ENCODE results near the gene TMED3.

TMED3 gene

GRCh38 chr15:79310985-79311900 is at the start of gene TMED3:
Gene TMED3 (plus strand): TSS chr15:79311112. CDS start chr15:79311250, 138 bp downstream.
- DNase-seq = peak; percentile 85 to 89

DNA sequence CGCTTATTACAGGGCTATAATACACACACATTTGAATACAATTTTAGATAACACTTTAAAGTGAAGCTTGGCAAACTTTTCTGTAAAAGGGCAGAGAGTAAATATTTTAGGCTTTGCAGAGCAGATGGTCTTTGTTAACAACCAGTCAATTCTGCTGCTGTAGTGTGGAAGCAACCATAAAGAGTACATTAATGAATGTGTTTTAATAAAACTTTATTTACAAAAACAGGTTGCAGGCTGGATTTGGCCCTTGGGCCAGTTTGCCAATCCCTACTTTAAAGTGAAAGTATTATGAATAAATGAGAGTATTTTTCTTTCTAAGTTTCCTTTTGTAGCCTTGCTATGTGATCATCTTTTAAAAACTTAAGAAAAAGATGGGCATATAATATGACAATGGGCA is 49.1 kb upstream of the TMED3 start:
- no peak for DNase-seq

DNA sequence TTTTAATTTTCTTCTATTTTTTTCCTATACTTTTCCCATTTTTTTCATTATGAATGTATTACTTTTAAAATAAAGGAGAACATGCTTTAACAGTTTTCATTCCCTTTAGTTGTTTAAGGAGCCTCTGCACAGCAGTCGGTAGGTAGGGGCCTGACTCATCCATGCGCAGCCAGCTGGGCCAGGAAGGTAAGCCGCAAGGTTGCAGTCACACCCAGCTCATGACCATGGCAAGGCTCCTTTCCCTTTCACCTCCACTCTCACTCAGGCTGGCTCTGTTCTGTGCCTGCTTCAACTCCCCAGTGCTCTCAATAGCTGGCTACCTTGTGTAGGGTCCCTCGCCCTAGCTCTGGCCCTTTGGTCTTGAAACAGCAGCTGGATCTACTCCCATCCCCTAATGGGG is 45.7 kb upstream of the TMED3 start:
- DNase-seq = no peak

DNA sequence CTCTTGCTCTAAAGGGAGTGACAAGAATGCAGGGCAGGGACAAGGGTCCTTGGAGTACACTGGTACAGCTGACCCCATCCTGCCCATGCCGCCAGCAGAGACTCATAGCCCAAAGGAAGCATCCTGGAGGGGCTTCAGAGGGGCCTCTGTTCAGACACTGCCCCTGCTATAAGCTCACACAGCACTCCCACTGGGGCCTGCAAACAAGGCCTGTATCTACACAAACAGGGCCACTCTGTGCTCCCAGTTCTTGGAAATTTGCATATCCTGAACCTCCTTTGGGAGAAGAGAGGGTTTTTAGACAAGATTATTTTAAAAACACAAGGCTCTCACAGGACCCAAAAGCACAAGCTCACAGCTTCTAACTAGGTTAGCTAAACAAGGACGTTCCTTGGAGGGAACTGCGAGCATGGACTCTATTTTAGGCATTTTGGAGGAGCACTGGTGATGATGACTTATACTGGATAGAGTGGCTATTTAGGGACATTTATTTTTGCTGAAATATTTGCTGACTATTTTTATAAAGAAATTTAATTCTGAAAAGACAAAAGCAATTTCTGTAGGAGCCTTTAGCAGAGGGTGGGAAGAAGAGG is 44.8 kb upstream of the TMED3 start:
- no peak for DNase-seq

- DNase-seq = no peak
Measured at GRCh38 chr15:79282371-79283251, 28.3 kb upstream of the TMED3 start, which contains the start of gene ANKRD34C. Gene ANKRD34C (plus strand): TSS chr15:79282722. CDS start chr15:79293285, 10,563 bp downstream.

DNA sequence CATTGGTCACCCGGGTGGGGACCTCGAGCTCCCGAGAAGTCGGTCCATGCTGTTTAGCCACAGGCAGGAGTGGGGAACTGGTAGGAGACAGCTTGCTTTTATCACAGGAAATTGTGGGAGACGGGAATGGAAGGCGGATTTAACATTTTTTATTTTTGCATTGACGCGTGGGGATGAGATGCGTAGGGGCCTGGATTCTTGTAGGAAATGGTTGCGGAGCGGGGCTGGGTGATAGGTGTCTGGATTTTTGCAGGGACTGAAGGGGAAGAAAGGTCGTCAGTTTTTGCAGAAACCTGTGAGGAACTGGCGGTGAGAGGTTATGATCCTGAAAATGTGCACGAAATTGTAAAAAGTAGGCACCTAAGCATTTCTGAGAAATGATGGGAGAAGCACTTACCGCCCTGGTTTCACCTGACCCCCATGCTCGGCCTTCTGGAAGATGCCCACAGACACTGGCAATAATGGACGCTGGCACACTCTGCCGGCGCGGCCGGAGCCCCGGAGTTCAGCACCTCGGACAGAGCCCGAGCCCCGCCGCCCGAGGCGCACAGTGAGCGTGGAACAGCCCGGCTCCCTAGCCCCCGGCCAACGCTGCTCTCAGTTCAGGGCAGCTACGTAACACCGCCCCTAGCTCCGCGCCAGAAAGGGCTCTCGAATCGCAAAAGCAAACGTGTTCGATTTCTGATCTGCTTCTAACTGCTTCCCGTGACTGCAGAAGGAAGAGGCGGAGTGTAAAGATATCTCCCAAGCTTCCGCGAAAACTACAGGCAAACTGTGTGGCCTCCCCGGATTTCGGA is 27.5 kb upstream of the TMED3 start:
- peak; percentile 48 to 55 for DNase-seq

GRCh38 chr15:79290642-79291275 is 20.2 kb upstream of the TMED3 start:
- no peak for DNase-seq

DNA sequence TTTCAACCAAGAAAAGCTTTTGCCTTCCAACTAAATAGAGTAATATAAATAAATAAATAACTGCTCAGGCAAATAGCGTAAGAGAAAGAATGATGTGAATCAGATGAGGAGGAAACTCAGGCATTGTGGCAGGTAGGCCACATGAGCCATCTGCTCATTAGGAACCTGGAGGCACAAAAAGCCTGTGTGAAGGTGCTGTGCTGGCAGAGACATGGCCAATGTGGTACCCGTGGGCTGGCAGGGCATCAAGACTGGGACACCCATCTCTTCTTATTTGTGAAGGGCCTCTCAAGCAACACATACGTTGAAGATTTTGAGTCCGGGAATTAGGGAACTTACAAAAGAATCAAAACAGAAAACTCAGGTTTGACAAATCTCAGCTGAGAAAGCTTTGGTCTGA is 18.9 kb upstream of the TMED3 start:
- no peak for DNase-seq

- DNase-seq = no peak
Measured at GRCh38 chr15:79294075-79294474, 16.8 kb upstream of the TMED3 start.

GRCh38 chr15:79296583-79296982 is 14.3 kb upstream of the TMED3 start:
- DNase-seq = no peak

DNA sequence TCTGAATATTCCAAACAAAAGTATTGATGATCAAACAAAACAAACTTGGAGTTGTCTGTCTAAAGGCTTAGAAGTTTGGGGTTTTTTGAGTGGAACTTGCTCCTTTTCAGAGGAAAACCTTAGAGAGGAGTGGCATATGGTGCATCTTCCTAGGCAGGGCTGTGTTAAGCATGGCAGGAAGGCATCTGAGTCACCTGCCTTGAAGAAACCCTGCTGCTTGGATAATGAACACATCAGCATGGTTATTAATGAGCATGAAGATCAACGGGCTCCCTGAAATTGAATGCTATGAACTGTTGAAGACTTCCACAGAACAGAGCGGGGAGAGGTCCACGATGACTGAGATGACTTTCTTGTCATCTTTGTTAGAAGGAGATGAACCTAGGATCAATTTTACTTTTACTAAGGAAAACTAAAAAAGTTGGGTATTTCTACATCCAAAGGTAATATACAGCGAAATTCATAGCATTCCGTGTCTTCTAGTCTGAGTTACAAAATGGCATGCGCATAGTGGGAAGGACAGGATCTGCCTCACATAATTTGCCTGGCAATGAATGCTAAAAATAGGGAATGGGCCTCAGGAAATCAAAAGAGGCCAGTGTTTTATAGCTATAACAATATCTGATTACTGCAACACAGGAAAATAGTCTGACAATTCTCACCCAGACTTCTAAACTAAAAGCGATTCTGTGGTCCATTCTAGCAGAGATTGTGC is 11.6 kb upstream of the TMED3 start:
- DNase-seq = no peak

DNA sequence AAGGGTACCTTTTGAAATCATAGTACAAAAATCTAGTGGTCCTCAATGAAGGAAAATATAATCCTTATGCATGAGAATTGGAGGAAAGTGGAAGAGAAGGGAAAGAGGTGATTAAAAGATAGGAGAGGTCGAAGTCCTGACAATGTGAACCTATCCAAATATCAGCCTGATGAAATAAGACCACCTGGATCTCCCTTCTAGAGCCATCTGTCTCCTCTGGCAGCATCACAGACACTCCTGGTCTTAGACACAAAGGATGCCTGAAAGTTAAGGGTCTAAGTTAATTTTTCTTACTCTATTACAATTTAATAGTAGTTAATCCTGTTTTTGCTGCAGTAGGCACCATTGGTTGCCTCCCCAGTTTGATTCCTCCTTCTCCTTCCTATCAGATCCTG is 11.1 kb upstream of the TMED3 start:
- DNase-seq = no peak

GRCh38 chr15:79307251-79307650 is 3.7 kb upstream of the TMED3 start:
- DNase-seq = no peak

- DNase-seq = no peak
Measured at GRCh38 chr15:79308874-79309273, 2.0 kb upstream of the TMED3 start.

GRCh38 chr15:79310612-79310984 is 314 bp upstream of the TMED3 start:
- DNase-seq = no peak

DNA sequence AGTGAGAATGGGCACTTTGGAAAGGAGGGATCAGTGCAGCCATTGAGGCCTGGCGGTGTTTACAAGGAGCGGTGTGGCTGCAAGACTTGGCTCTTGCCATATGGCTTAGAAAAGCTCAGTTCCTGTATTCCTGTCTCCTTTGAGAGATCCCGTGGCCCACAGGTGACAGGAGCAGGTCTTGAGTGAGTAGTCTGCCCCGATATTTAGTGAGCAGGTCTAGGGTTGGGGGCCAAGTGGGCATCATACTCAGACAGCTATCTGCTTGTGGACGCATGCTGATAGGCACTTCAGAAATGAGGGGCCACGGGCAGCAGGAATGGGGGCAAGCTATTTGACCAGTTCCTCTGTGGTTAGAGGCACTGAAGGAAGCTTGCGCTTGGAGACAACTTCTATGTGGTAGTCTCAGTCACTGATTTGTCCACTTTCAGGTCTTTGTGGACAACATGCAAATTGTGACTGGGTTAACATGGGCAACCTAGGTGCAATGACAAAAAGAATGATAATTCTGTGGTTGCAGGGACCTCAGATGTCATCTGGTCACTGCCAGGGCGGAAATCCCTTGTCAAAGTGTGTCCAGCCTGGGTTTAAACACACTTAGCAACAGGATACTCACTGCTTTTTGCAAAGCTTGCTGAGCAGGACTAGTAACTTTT is 1.1 kb downstream of the TMED3 start:
- peak in 1 of 2 experiments; percentile 23 for DNase-seq

DNA sequence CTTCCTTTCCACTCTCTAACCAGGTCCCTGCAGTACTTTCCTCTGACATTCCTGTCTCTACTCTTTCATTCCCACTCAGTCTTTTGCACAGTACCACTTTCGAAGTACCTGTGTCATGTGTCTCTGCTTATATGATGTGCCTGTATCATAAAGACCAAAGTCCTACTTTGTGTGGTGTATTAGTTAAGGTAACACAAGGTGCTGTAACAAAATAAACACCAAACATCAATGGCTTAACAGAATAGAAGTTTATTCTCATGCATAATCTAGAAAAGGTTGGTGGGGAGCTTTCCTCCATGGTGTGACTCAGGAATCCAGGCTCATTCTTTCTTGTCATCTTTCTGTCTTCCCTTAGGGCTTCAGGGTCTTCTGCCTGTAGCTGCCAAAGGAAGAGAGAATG is 3.3 kb downstream of the TMED3 start:
- DNase-seq = no peak

GRCh38 chr15:79314811-79315210 is 3.9 kb downstream of the TMED3 start:
- no peak for DNase-seq

GRCh38 chr15:79315623-79316328 is 4.9 kb downstream of the TMED3 start:
- DNase-seq = no peak

GRCh38 chr15:79316864-79317263 is 6.0 kb downstream of the TMED3 start:
- no peak for DNase-seq

All from activated T-cell treated with anti-CD3 and anti-CD28 coated beads, Interleukin-2, amount 50 U/mL, for 48 hours (primary cell).